GM18526 (cell line): ENCODE results near the gene SGO2.

ENCODE experiments used
- POLR2A ChIP-seq: IDR thresholded peaks from 3 replicates; pipeline ENCODE4 v1.6.1; 2011; ENCODE audit not compliant: insufficient read length; ENCODE audit errors: extremely low read depth

The SGO2 gene

GRCh38 chr2:200525882-200526651 is at the start of gene SGO2:
Gene SGO2, plus strand, starts transcription at chr2:200526207. Its CDS starts 6,769 bp downstream, at chr2:200532976.
- TF ChIP-seq POLR2A: peak; percentile 75

- TF ChIP-seq POLR2A: no peak
These were observed 49.2 kb upstream of the SGO2 start for GRCh38 chr2:200476836-200477235.

- TF ChIP-seq POLR2A: no peak
These were observed 48.3 kb upstream of the SGO2 start for GRCh38 chr2:200477667-200478131.

- TF ChIP-seq POLR2A: no peak
These were observed 46.2 kb upstream of the SGO2 start for GRCh38 chr2:200479692-200480265.

- no peak for TF ChIP-seq POLR2A
These were observed 43.8 kb upstream of the SGO2 start for GRCh38 chr2:200482194-200482593.

GRCh38 chr2:200483729-200484198 is 42.2 kb upstream of the SGO2 start:
- no peak for TF ChIP-seq POLR2A

- TF ChIP-seq POLR2A: no peak
These were observed 41.1 kb upstream of the SGO2 start for GRCh38 chr2:200484934-200485333.

- no peak for TF ChIP-seq POLR2A
These were observed 39.5 kb upstream of the SGO2 start for GRCh38 chr2:200486529-200486928.

- TF ChIP-seq POLR2A: no peak
These were observed 37.8 kb upstream of the SGO2 start for GRCh38 chr2:200488169-200488568.

GRCh38 chr2:200490001-200490400 is 36.0 kb upstream of the SGO2 start:
- no peak for TF ChIP-seq POLR2A

GRCh38 chr2:200492656-200493055 is 33.4 kb upstream of the SGO2 start:
- TF ChIP-seq POLR2A: no peak

GRCh38 chr2:200494048-200494447 is 32.0 kb upstream of the SGO2 start:
- no peak for TF ChIP-seq POLR2A

GRCh38 chr2:200496696-200497095 is 29.3 kb upstream of the SGO2 start:
- TF ChIP-seq POLR2A: no peak

- no peak for TF ChIP-seq POLR2A
These were observed 27.4 kb upstream of the SGO2 start for GRCh38 chr2:200498402-200499162.

- no peak for TF ChIP-seq POLR2A
These were observed 23.8 kb upstream of the SGO2 start for GRCh38 chr2:200502196-200502595.

GRCh38 chr2:200506679-200507078 is 19.3 kb upstream of the SGO2 start:
- no peak for TF ChIP-seq POLR2A
